ENCODE results near the gene RABGAP1.
"Not testable (repeated sequence)": the region's sequence is repeated elsewhere in the genome, so short reads cannot be mapped to it uniquely, and the experiment has no call there.

DNA sequence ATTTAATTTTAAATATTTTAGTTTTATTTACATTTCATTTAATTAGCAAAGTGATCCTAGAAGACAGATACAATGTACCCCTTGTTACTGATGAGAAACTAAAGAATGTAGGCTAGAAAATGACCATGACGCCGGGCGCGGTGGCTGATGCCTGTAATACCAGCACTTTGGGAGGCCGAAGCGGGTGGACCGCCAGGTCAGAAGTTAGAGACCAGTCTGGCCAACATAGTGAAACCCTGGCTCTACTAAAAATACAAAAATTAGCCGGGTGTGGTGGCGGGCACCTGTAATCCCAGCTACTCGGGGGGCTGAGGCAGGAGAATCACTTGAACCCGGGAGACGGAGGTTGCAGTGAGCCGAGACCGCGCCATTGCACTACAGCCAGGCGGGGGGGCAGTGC is 34.7 kb upstream of the RABGAP1 start:
- not testable (repeated sequence) for TF ChIP-seq EZH2phosphoT487 (IDR thresholded peaks at IDR 0.05; ENCODE audit: insufficient read depth, low read depth); EZH2 (IDR thresholded peaks at IDR 0.05; ENCODE audit: insufficient read depth, poor library complexity, severe bottlenecking)
